HG03439 (cell line): ENCODE results near the gene HEATR5B.
"Not testable (repeated sequence)": the region's sequence is repeated elsewhere in the genome, so short reads cannot be mapped to it uniquely, and the experiment has no call there.

Source experiments
- ATAC-seq: cut with Tn5 transposase; IDR thresholded peaks from one replicate; pipeline ENCODE4 v1.9.1; 2021; ENCODE audit warnings: mild to moderate bottlenecking, moderate library complexity; ENCODE audit not compliant: unreplicated experiment

HEATR5B gene

DNA sequence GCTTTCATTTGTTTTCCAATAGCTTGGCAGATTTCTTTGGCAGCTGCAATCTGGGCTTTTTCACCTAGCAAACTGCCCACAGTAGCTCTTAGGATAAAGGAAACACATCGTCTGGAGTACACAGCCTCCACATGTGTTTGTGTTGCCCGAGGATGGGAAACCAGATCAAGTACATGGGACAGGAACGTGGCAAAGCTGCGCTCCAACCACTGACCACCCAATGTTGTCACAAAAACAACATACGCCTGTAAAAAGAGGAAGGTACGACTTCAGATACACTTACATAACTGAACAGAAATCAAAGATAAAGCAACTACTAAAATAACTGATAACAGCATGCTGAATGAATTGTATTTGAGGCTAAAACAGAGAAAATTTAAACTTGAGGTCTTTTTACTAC, 15.5 kb downstream of the HEATR5B start:
- ATAC-seq, result no peak

- no peak for ATAC-seq
Measured at GRCh38 chr2:37061776-37062175, 22.4 kb downstream of the HEATR5B start.

DNA sequence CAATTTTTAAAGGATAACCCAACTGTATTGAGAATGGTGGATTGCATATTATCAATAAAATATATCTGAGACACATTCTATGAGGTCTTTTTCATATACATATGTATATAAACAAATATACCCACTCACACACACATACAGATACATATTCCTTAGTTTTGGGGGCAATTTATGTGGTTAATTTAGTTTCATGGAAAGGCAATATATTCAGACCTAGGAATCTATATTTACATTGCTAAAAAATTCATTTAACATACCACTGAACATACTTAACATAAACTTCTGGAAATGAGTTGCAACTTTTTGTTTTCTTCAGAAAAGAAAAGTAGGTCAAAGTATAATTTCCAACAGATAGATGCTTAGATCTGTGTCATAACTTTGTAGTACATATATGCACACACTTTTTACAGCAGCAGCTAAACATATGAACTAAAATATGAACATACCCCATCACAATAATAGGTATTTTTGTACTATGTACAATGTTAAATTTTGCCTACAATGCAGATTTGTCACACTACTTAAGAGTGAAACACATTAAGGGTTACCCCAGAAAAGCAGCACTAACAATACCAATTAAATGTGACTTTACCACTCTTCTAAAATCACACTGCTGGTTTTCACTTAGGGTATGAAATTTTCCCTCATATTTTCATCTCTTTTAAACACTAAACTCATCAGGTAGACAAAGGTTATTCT, 23.0 kb downstream of the HEATR5B start:
- ATAC-seq, result no peak

- no peak for ATAC-seq
Measured at GRCh38 chr2:37060446-37060845, 23.7 kb downstream of the HEATR5B start.

GRCh38 chr2:37059841-37060240, 24.3 kb downstream of the HEATR5B start:
- no peak for ATAC-seq

GRCh38 chr2:37052600-37053332, 31.4 kb downstream of the HEATR5B start:
- ATAC-seq, result no peak

DNA sequence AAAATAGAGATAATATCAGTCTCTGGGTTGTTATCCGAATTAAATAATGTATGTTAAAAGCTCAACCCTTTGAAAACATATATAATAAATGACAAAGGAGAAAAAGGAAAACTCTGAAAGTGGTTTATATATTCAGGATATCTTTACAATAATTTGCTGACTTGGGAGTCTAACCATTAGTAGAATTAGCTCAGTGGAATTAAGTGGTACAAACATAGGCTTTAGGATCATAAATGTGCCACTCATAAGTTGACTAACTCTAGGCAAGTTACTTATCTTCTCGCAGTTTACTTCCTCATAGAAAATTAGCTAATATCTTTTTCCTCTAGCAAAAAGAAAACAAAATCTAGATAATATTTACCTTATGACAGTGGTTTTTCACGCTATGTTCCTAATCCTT, 44.6 kb downstream of the HEATR5B start:
- ATAC-seq, result no peak

DNA sequence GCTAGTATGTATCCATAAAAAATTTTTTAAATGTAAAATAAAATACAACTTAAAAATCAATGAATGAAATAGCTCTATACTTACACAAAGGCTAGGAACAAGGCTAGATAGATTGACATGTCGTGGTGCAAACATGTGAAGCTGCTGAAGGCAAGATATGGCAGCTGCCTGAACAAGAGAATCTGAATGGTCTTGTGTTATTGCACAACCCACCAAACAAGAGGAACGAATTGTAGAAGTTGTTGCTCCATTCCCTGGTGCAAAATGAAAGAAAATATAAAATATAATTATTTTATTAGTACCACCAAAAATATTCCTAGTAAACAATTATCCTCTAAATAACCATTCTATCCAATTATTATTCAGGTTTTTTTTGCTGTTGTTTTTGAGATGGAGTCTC, 46.4 kb downstream of the HEATR5B start:
- no peak for ATAC-seq

GRCh38 chr2:37029758-37030157, 54.4 kb downstream of the HEATR5B start:
- no peak for ATAC-seq

- ATAC-seq, result no peak
Measured at GRCh38 chr2:37026050-37026449, 58.1 kb downstream of the HEATR5B start.

DNA sequence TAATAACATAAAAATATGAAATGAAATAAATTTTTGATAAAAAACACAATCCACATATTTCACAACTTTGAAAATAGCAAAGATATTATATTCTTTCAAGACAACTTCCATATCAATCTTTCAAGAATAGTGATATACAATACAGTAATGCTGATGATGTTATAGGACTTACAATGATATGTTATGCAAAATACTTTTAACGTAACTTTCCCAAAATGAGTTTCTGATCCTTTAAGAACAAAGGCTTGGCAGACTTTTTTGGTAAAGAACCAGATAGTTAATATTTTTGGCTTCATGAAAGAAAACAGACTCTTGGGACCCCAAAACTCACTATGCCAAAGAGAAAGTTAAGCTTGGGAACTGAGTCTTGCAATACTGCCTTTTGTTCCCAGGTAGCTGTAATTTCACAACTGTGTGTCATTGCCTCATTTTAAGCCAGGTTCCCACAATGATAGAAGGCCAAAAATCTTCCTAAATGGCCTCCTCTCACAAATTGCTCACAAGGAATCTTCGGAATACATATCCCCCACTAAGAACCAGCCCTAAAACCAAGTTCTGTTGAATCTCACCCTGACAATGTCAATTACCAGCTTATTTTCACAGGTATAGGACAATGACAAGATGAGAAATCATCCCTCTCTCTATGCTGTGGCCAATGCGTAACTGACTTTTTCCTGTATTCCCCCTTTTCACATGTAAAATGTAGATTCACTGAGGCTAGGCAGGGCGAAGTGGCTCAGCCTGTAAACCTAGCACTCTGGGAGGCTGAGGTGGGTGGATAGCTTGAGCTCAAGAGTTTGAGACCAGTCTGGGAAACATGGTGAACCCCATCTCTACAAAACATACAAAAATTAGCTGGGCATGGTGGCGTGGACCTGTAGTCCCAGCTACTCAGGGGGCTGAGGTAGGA, 63.0 kb downstream of the HEATR5B start:
- ATAC-seq, result no peak

DNA sequence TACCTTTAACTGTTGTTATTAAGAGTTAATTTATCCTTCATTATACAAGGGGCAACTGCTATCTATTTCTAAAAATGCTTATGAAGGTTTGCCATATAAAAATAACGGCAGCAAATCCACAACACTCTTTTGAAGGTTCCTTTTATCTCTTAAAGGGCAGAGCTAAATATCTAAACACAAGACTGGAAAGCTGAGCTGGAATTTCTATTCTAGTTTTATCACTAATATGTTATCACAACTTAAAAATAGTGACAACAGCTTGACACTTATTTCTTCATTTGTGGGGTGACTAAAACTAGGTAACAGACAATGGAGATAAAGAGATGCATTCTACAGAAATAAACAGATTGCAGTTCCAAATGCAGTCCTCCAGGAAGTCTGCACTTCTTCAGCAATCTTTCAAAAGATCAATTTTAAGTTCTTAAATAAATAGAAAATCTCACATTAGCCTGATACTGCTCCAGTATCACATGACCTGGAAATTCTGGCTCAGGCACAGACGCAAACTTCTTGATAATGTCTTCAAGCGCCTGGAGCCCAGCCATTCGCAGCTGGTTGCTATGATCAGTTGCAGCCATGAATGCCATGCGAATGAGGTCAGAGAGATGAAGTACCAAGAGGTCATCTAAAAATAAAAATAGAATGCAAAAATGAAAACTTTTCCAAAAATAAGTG, 63.8 kb downstream of the HEATR5B start:
- no peak for ATAC-seq

GRCh38 chr2:37013315-37013641, 70.9 kb downstream of the HEATR5B start:
- no peak for ATAC-seq

GRCh38 chr2:37011130-37011529, 73.0 kb downstream of the HEATR5B start:
- no peak for ATAC-seq

DNA sequence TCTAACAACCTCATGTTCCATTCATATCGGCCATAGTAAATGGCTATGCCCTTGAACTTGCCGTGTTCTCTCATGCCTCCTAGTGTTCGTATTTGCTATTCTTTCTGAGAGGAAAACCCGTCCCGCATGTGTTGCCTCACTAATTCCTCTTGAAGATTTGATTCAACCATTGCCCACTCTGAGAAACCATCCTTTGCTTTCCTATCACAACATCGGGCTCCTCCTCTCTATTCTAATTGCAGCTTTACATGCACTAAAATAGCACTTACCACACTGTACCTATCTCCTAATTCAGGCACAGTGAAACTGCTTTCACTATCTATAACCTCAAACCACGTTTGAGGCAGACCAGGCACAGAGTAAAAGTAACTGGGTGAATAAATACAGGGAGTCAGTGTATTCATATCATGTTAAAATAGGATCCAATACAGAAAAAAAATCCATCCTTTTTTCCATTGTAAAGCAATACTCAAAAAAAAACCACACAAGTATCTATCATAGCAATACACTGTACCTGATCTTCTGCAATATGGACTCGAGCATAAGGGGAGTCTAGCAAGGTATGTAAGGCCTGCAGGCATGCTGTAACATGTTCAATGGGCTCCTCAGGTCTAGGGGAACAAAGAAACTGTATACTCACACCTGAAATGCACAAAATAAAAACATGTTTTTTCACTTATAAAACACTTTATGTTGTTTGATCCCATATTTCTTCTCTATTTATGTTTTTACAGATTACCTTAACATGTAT, 78.9 kb downstream of the HEATR5B start:
- peak; percentile 97 for ATAC-seq

DNA sequence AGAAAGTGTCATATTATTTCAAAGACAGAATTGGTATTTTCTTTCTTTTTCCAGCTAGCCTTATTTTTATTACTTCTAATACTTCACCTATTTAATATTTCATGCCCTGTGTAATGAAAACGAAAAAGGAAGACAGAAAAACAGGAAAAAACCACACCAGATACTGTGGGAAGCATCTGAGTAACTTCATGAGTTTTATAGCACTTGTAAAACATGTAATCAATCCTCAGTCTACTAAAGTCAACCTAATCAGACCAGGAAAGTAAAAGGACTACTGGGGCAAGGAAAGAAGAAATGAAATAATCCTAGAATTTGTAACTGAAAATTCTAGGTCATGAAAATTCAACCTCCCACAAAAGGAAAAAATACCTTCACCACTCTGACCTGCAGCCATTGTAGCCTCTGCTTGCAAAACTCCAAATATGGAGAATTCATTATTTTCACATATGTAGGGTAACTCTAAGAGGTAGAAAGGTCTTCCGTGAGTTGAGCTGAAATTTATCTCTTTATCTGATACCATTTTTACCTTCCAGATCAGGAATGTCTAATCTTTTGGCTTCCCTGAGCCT, 83.1 kb downstream of the HEATR5B start:
- no peak for ATAC-seq

DNA sequence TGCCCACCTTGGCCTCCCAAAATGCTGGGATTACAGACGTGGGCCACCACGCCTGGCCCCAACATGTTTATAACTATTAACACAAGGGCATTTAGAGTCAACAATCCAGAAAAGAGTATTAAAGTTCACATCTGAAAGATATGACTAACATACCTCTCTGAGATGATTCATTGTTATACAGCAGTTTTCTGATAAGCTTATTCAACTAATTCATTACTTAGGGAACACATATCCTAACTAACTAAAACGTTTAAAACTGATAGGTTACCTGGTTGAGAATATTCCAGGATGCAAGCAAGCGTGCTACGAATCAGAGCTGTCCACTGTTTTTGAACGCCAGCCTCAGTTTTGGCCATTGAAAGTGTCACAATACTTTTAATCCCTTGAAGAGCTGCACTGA, 83.9 kb downstream of the HEATR5B start:
- ATAC-seq, result no peak

DNA sequence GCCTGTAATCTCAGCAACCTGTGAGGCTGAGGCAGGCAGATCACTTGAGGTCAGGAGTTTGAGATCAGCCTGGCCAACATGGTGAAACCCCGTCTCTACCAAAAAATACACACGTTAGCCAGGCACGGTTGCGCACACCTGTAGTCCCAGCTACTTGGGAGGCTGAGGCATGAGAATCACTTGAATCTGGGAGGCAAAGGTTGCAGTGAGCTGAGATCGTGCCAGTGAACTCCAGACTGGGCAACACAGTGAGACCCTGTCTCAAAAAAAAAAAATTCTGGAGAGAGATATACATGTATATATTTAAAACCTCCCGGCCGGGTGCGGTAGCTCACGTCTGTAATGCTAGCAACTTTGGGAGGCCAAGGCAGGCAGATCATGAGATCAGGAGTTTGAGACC, 84.8 kb downstream of the HEATR5B start:
- ATAC-seq, result not testable (repeated sequence)

GRCh38 chr2:36993841-36994620, 90.1 kb downstream of the HEATR5B start:
- no peak for ATAC-seq
